RWPE1 (cell line): Measurements from ENCODE around the gene ASB5.
"Not testable (repeated sequence)": the region's sequence is repeated elsewhere in the genome, so short reads cannot be mapped to it uniquely, and the experiment has no call there.

Experiments used
- CTCF ChIA-PET: fragments of 350-600 bp; sonication (Branson Sonifier 250); formaldehyde crosslinking; extraction: SDS; loops from one replicate; lab custom pipeline; 2021; lab: Yijun Ruan, JAX
- POLR2A ChIA-PET: fragments of 400-600 bp; formaldehyde crosslinking; extraction: SDS; loops from one replicate; lab custom pipeline; 2020; ENCODE audit warnings: antibody characterized with exemption; ENCODE audit not compliant: low non-redundant PET; lab: Yijun Ruan, JAX
- DNase-seq: peaks from one replicate; pipeline ENCODE4 v3.0.0; 2012; ENCODE audit warnings: low spot score
- H3K27ac ChIP-seq: fragments of 450-650 bp; 2 replicates; pipeline ENCODE4 v1.5.1; 2017
- CTCF ChIP-seq: fragments of 450-650 bp; conservative IDR thresholded peaks from 2 replicates; pipeline ENCODE4 v1.5.1; 2017; ENCODE audit warnings: low read depth, mild to moderate bottlenecking

ASB5 gene

GRCh38 chr4:176287546-176287945, 18.5 kb upstream of the ASB5 start:
- no peak overlapping the region for H3K27ac ChIP-seq
- CTCF ChIA-PET, result interaction anchor here (0.7 kb wide), 1 partner anchor 50 kb away, joined by 4 read pairs; no protein-coding TSS in a partner anchor

GRCh38 chr4:176286728-176287127, 17.7 kb upstream of the ASB5 start:
- ChIA-PET POLR2A (no interaction called here), CTCF (interaction anchor here (0.7 kb wide), 1 partner anchor 16 kb away, joined by 4 read pairs; no protein-coding TSS in a partner anchor)
- TF ChIP-seq CTCF, result no peak
- no peak for DNase-seq
- H3K27ac ChIP-seq, result no peak overlapping the region

More at GRCh38 chr4:176287546-176287945, 18.5 kb upstream of the ASB5 start:
- DNase-seq, result no peak
- no peak for TF ChIP-seq CTCF
- POLR2A ChIA-PET, result no interaction called here

GRCh38 chr4:176279560-176279959, 10.5 kb upstream of the ASB5 start:
- CTCF ChIA-PET, result not testable (repeated sequence)

GRCh38 chr4:176277162-176277904, 8.3 kb upstream of the ASB5 start:
- TF ChIP-seq CTCF, result peak; percentile 57
- ChIA-PET POLR2A (no interaction called here), CTCF (interaction anchor here (0.6 to 1.4 kb wide), 8 partner anchors 41 to 583 kb away, joined by 3 to 8 read pairs (median 4); no protein-coding TSS in a partner anchor)
- DNase-seq, result peak; percentile 75
- no peak overlapping the region for H3K27ac ChIP-seq

More at GRCh38 chr4:176279560-176279959, 10.5 kb upstream of the ASB5 start:
- DNase-seq, H3K27ac ChIP-seq, POLR2A ChIA-PET: not testable (repeated sequence)

- POLR2A ChIA-PET, result no interaction called here
- H3K27ac ChIP-seq, result no peak overlapping the region
- DNase-seq, result no peak
- no peak for TF ChIP-seq CTCF
- CTCF ChIA-PET, result interaction anchor here (1.4 kb wide), 1 partner anchor 64 kb away, joined by 8 read pairs; no protein-coding TSS in a partner anchor
Observed at GRCh38 chr4:176276710-176277109, 7.7 kb upstream of the ASB5 start.

- peak; percentile 57 for DNase-seq
- TF ChIP-seq CTCF, result no peak
- ChIA-PET POLR2A (no interaction called here), CTCF (interaction anchor here (0.7 kb wide), 1 partner anchor 28 kb away, joined by 3 read pairs; no protein-coding TSS in a partner anchor)
- peak overlapping the region; percentile 86 for H3K27ac ChIP-seq
Observed at GRCh38 chr4:176274441-176274840, 5.4 kb upstream of the ASB5 start.

GRCh38 chr4:176273736-176274135, 4.7 kb upstream of the ASB5 start:
- ChIA-PET CTCF (interaction anchor here (0.5 to 0.7 kb wide), 2 partner anchors 28 to 123 kb away, joined by 3 to 6 read pairs; no protein-coding TSS in a partner anchor), POLR2A (no interaction called here)
- no peak for TF ChIP-seq CTCF
- H3K27ac ChIP-seq, result no peak overlapping the region
- DNase-seq, result no peak
